SU-DHL-6 (cell line): Measurements from ENCODE around the gene ATRN.

Experiments used
- H2AFZ ChIP-seq: fragments of 200-600 bp; sonication (generic); 2 replicates; pipeline ENCODE4 v1.6.1; 2014; ENCODE audit warnings: low read depth, mild to moderate bottlenecking, moderate library complexity, mixed read lengths, antibody characterized with exemption, low read length; ENCODE audit not compliant: severe bottlenecking
- H3F3A ChIP-seq: fragments of 200-600 bp; shearing (Covaris generic); 2 replicates; pipeline ENCODE4 v1.6.0; 2016; ENCODE audit warnings: antibody characterized with exemption, mild to moderate bottlenecking; ENCODE audit not compliant: insufficient read depth
- H3K27ac ChIP-seq: fragments of 200-600 bp; sonication (generic); 2 replicates; pipeline ENCODE4 v1.5.1; 2016; ENCODE audit warnings: low read depth, mild to moderate bottlenecking, low read length, moderate library complexity, mixed read lengths
- H3K27me3 ChIP-seq: fragments of 200-600 bp; sonication (generic), shearing (Covaris generic); 2 replicates; pipeline ENCODE4 v1.6.0; 2014; ENCODE audit warnings: mild to moderate bottlenecking, low read length
- H3K36me3 ChIP-seq: fragments of 200-600 bp; sonication (generic); 2 replicates; pipeline ENCODE4 v1.6.1; 2014; ENCODE audit warnings: mild to moderate bottlenecking, low read length, mixed read lengths
- H3K4me2 ChIP-seq: fragments of 300-600, 200-600 bp; shearing (Covaris generic), sonication (generic); 2 replicates; pipeline ENCODE4 v1.6.0; 2014; ENCODE audit warnings: low read length, low read depth, mild to moderate bottlenecking; ENCODE audit not compliant: poor library complexity, severe bottlenecking
- H3K4me3 ChIP-seq: fragments of 200-600 bp; sonication (generic); 2 replicates; pipeline ENCODE4 v1.5.1; 2014; ENCODE audit warnings: antibody characterized with exemption, low read length, mild to moderate bottlenecking, mixed read lengths; ENCODE audit not compliant: insufficient read depth, poor library complexity, severe bottlenecking
- H3K79me2 ChIP-seq: fragments of 200-600 bp; sonication (generic); 2 replicates; pipeline ENCODE4 v1.6.1; 2014; ENCODE audit warnings: mild to moderate bottlenecking, low read length, moderate library complexity; ENCODE audit not compliant: insufficient read depth
- H3K9ac ChIP-seq: fragments of 200-600 bp; sonication (generic); 2 replicates; pipeline ENCODE4 v1.7.0; 2014; ENCODE audit warnings: mild to moderate bottlenecking, low read length
- H3K9me2 ChIP-seq: fragments of 200-600 bp; sonication (generic); replicated peaks from 2 replicates; pipeline ENCODE4 v1.6.1; 2014; ENCODE audit warnings: low read length; ENCODE audit not compliant: insufficient read depth
- H3K9me3 ChIP-seq: fragments of 200-600 bp; sonication (generic); 2 replicates; pipeline ENCODE4 v1.6.1; 2014; ENCODE audit warnings: low read length, mixed read lengths; ENCODE audit not compliant: insufficient read depth
- H4K20me1 ChIP-seq: fragments of 200-600 bp; sonication (generic); 2 replicates; pipeline ENCODE4 v1.6.1; 2014; ENCODE audit warnings: low read depth, mild to moderate bottlenecking, antibody characterized with exemption, low read length, moderate library complexity, mixed read lengths
- CTCF ChIP-seq: fragments of 200-600 bp; sonication (generic); IDR thresholded peaks from one replicate; pipeline ENCODE4 v1.5.1; 2017; ENCODE audit warnings: antibody characterized with exemption, mild to moderate bottlenecking, low read length, moderate library complexity; ENCODE audit not compliant: insufficient read depth, poor library complexity, severe bottlenecking
- EZH2phosphoT487 ChIP-seq: fragments of 200-600 bp; sonication (generic), shearing (Covaris generic); conservative IDR thresholded peaks from 2 replicates; pipeline ENCODE4 v1.6.1; 2018; ENCODE audit warnings: mild to moderate bottlenecking, antibody characterized with exemption, low read length, moderate library complexity, mixed read lengths

ATRN gene

GRCh38 chr20:3433744-3434143, 37.1 kb upstream of the ATRN start:
- Histone ChIP-seq H3K79me2 (no peaks in the 10 kb centered on the region), H4K20me1 (no peaks in the 10 kb centered on the region), H3K9me2 (no peaks in the 10 kb centered on the region), H3K4me3 (no peak overlapping the region), H3K27ac (no peak overlapping the region), H3K27me3 (no peaks in the 10 kb centered on the region), H3F3A (no peaks in the 10 kb centered on the region), H3K9me3 (no peaks in the 10 kb centered on the region), H3K9ac (no peak overlapping the region), H3K4me2 (no peak overlapping the region), H3K36me3 (no peaks in the 10 kb centered on the region), H2AFZ (no peak overlapping the region)
- no peak for TF ChIP-seq CTCF
- no peak for TF ChIP-seq EZH2phosphoT487

- H3K36me3 ChIP-seq: no peaks in the 10 kb centered on the region
- H3K79me2 ChIP-seq: no peaks in the 10 kb centered on the region
- H3K9me2 ChIP-seq: no peaks in the 10 kb centered on the region
- no peaks in the 10 kb centered on the region for H3F3A ChIP-seq
- H3K9ac ChIP-seq: no peak overlapping the region
- H3K9me3 ChIP-seq: no peaks in the 10 kb centered on the region
- H3K27me3 ChIP-seq: no peaks in the 10 kb centered on the region
- H4K20me1 ChIP-seq: no peaks in the 10 kb centered on the region
- H3K4me2 ChIP-seq: no peak overlapping the region
- H3K4me3 ChIP-seq: no peak overlapping the region
- TF ChIP-seq EZH2phosphoT487 (no peak), CTCF (no peak)
- H3K27ac ChIP-seq: no peak overlapping the region
- no peak overlapping the region for H2AFZ ChIP-seq
These were observed 36.6 kb upstream of the ATRN start for GRCh38 chr20:3434232-3434631.

- H3K9me2 ChIP-seq: no peaks in the 10 kb centered on the region
- no peaks in the 10 kb centered on the region for H3K9me3 ChIP-seq
- H3K4me2 ChIP-seq: no peak overlapping the region
- no peaks in the 10 kb centered on the region for H3K36me3 ChIP-seq
- H3K27me3 ChIP-seq: no peaks in the 10 kb centered on the region
- no peaks in the 10 kb centered on the region for H4K20me1 ChIP-seq
- H3F3A ChIP-seq: no peaks in the 10 kb centered on the region
- no peak overlapping the region for H2AFZ ChIP-seq
- H3K79me2 ChIP-seq: no peaks in the 10 kb centered on the region
- TF ChIP-seq CTCF (no peak), EZH2phosphoT487 (no peak)
- H3K27ac ChIP-seq: no peak overlapping the region
- no peak overlapping the region for H3K9ac ChIP-seq
- H3K4me3 ChIP-seq: no peak overlapping the region
These were observed 33.8 kb upstream of the ATRN start for GRCh38 chr20:3436864-3437574.
